ENCODE results near the gene ASAP2. TPM values are rescaled to one million over a fixed set of nuclear protein-coding genes. Genes with fewer than 3 reads are reported as not detected.
A peak's percentile ranks its signal among the peaks of the same experiment; 100 is the strongest.

The ASAP2 gene
- total RNA-seq, 4 donors from 2014 or later, result 28.2 to 38.0 (median 31.7) TPM

DNA sequence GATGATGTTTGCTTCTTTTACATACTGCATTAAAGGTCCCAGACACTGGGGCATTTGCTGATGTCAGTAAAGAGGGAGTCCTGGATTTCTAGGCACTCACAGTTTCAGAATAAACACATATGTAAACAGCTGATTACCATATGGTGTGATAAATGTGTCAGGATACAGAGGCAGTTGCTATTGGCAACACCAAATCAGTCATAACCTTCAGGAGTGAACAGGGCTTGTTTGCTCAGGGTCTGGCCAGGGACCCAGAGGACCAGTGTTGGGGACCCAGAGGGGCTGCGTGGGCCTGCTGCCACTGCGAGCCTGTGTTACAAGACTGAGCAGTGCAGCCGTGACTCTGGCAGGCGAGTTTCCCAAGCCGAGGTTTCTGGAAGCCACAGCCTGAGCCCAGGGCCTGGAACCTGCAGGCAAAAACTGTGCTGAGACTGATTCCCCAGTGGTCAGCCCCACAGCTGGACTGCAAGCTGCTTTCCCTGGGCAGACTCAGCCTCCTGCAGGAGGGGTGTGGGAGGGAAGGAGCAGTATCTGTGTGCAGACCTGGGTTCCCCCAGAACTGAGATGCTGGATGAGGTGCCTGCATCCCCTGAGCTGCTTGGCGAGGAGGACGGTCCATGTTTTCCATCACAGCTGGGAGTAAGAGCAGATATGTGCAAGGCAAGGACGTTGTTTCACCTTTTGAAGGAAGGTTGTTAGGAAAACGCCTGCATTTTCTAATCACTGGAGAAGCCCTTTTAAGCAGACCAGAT is 23.6 kb downstream of the ASAP2 start:
- Histone ChIP-seq H3K27ac (peak overlapping the region in 3 of 4 donors; percentile 17 to 48 (median 46)), H3K4me3 (no peak overlapping the region), H3K4me1 (peaks cover 0 to 95% (median 44%) of the 10 kb centered on the region in 4 donors), H3K27me3 (no peaks in the 10 kb centered on the region), H3K9me3 (no peaks in the 10 kb centered on the region), H3K36me3 (no peaks in the 10 kb centered on the region)
- no peak for TF ChIP-seq POLR2A (IDR thresholded peaks at IDR 0.05)
- no peak for DNase-seq (ENCODE audit: low spot score in 2 of 2)
- 36 to 64% methylated on average over 5 to 9 of the region's 9 CpGs for WGBS, 2 donors

DNA sequence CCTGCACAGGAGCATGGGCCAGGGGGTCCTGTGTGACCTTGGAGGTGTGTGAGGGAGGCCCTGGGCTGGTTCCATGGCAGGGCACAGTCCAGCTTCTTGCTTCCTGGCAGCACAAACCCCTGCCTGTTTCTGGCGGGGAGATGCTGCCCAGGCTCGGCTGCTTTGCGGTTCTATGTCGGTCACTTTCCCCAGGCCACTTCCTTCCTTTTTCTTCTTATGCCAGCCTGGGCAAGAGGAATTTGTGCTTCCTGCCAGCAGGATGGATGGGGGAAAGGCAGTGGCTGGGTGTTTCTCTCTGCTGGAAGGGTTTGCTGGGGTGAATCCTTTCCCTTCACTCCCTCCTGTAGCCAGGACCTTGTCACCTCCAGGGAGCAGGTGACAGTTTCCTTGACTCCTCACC is 24.3 kb downstream of the ASAP2 start:
- peak overlapping the region in 3 of 4 donors; percentile 17 to 48 (median 46) for H3K27ac ChIP-seq
- no peaks in the 10 kb centered on the region for H3K27me3 ChIP-seq
- H3K9me3 ChIP-seq, result no peaks in the 10 kb centered on the region
- WGBS, 2 donors, result 23 to 24% methylated on average over 4 of the region's 4 CpGs
- no peak for DNase-seq (ENCODE audit: low spot score in 2 of 2)
- H3K4me3 ChIP-seq, result no peak overlapping the region
- no peaks in the 10 kb centered on the region for H3K36me3 ChIP-seq
- H3K4me1 ChIP-seq, result peaks cover 0 to 97% (median 49%) of the 10 kb centered on the region in 4 donors
- TF ChIP-seq EP300 (IDR thresholded peaks at IDR 0.05) (no peak), POLR2A (IDR thresholded peaks at IDR 0.05) (no peak), CTCF (IDR thresholded peaks at IDR 0.05) (no peak)

GRCh38 chr2:9231291-9232165 is 24.9 kb downstream of the ASAP2 start:
- Histone ChIP-seq H3K4me1 (peaks cover 0 to 97% (median 52%) of the 10 kb centered on the region in 4 donors), H3K9me3 (no peaks in the 10 kb centered on the region), H3K27me3 (no peaks in the 10 kb centered on the region), H3K4me3 (no peak overlapping the region), H3K27ac (peak overlapping the region in 2 of 4 donors; percentile 46 to 48), H3K36me3 (no peaks in the 10 kb centered on the region)
- DNase-seq (ENCODE audit: low spot score in 2 of 2), result no peak
- no peak for TF ChIP-seq CTCF (IDR thresholded peaks at IDR 0.05)
- no peak for TF ChIP-seq POLR2A (IDR thresholded peaks at IDR 0.05)
- no peak for TF ChIP-seq EP300 (IDR thresholded peaks at IDR 0.05)
- WGBS, 2 donors, result 86 to 92% methylated on average over 14 of the region's 14 CpGs

DNA sequence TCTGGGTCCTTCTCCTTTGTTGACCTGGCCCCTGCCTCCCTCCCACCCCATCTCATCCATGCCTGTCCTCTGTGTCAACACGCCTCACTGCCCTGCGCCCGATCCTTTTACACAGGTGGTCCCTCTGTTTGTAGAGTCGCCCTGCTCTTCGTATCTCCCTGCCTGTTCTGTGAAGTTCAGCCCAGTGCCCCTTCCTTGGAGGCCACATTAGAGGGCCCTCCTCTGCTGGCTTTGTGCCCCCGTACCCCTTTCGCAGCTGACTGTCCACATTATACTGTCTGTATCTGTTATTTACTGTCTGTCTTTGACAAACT is 25.5 kb downstream of the ASAP2 start:
- Histone ChIP-seq H3K27ac (peak overlapping the region in 1 of 4 donors; percentile 48), H3K4me3 (no peak overlapping the region), H3K9me3 (no peaks in the 10 kb centered on the region), H3K27me3 (no peaks in the 10 kb centered on the region), H3K4me1 (peaks cover 0 to 97% (median 57%) of the 10 kb centered on the region in 4 donors), H3K36me3 (no peaks in the 10 kb centered on the region)
- 85 to 87% methylated on average over 7 of the region's 7 CpGs for WGBS, 2 donors
- DNase-seq (ENCODE audit: low spot score in 2 of 2), result no peak
- TF ChIP-seq CTCF (IDR thresholded peaks at IDR 0.05) (no peak), EP300 (IDR thresholded peaks at IDR 0.05) (no peak), POLR2A (IDR thresholded peaks at IDR 0.05) (no peak)

GRCh38 chr2:9232886-9233285 is 26.3 kb downstream of the ASAP2 start:
- no peak for TF ChIP-seq CTCF (IDR thresholded peaks at IDR 0.05)
- no peak for TF ChIP-seq EP300 (IDR thresholded peaks at IDR 0.05)
- TF ChIP-seq POLR2A (IDR thresholded peaks at IDR 0.05), result no peak
- Histone ChIP-seq H3K36me3 (no peaks in the 10 kb centered on the region), H3K27me3 (no peaks in the 10 kb centered on the region), H3K4me1 (peaks cover 0 to 97% (median 63%) of the 10 kb centered on the region in 4 donors), H3K9me3 (no peaks in the 10 kb centered on the region), H3K4me3 (no peak overlapping the region), H3K27ac (no peak overlapping the region)
- WGBS, 2 donors, result 70% methylated on average over 7 of the region's 7 CpGs
- no peak for DNase-seq (ENCODE audit: low spot score in 2 of 2)

Data from tibial nerve (tissue), 4 donors.